Measurements from ENCODE around the gene VSX2. TPM values are rescaled to one million over a fixed set of nuclear protein-coding genes. Genes with fewer than 3 reads are reported as not detected.

Gene VSX2
- total and polyA plus RNA-seq, 8 donors = not detected

DNA sequence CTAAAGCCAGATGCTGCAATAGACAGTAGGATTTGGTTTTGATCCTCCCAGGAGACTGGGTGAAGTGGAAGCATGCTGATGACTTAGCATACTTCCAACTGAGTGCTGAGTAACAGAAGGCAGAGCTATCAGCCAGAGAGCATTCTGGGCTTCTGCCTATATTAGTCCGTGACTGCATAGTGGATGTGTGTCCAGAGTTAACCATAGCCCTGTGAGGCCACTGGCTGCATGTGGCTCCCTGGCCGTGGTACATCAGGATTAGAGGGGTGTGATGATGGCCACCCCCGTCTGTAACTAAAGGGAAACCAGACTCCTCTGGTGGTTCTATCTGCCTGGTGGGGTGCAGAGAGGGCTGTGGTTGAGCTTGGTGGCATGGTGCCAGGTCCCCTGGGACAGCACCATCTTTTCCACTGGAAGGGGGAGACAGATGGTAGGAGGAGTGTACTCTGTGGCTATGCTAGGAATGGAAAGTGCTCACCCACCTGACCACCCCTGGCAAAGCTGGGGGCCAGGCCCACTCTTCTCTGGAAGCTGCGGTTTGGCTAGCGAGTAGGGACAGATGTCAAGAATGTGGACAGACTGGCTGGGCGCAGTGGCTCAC is 36.1 kb downstream of the VSX2 start:
- 59 to 71% (median 62%) methylated on average over 5 to 6 of the region's 6 CpGs for WGBS, 5 donors
- Histone ChIP-seq H3K27ac (no peak overlapping the region), H3K36me3 (no peaks in the 10 kb centered on the region), H3K4me1 (no peaks in the 10 kb centered on the region), H3K9me3 (peaks cover 0 to 17% (median 4%) of the 10 kb centered on the region in 4 donors), H3K27me3 (peaks cover 0 to 20% (median 0%) of the 10 kb centered on the region in 3 donors), H3K4me3 (no peak overlapping the region)
- intact Hi-C loops (cut with DNase I; ENCODE audit: low total_unique reads) = no loop called here
- DNase-seq = no peak
- TF ChIP-seq, protein P1, sequence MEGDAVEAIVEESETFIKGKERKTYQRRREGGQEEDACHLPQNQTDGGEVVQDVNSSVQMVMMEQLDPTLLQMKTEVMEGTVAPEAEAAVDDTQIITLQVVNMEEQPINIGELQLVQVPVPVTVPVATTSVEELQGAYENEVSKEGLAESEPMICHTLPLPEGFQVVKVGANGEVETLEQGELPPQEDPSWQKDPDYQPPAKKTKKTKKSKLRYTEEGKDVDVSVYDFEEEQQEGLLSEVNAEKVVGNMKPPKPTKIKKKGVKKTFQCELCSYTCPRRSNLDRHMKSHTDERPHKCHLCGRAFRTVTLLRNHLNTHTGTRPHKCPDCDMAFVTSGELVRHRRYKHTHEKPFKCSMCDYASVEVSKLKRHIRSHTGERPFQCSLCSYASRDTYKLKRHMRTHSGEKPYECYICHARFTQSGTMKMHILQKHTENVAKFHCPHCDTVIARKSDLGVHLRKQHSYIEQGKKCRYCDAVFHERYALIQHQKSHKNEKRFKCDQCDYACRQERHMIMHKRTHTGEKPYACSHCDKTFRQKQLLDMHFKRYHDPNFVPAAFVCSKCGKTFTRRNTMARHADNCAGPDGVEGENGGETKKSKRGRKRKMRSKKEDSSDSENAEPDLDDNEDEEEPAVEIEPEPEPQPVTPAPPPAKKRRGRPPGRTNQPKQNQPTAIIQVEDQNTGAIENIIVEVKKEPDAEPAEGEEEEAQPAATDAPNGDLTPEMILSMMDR (IDR thresholded peaks at IDR 0.05) = no peak
- no peak for TF ChIP-seq POLR2AphosphoS5 (IDR thresholded peaks at IDR 0.05)
- TF ChIP-seq POLR2A (IDR thresholded peaks at IDR 0.05) = no peak
- no peak for TF ChIP-seq EP300 (IDR thresholded peaks at IDR 0.05)

DNA sequence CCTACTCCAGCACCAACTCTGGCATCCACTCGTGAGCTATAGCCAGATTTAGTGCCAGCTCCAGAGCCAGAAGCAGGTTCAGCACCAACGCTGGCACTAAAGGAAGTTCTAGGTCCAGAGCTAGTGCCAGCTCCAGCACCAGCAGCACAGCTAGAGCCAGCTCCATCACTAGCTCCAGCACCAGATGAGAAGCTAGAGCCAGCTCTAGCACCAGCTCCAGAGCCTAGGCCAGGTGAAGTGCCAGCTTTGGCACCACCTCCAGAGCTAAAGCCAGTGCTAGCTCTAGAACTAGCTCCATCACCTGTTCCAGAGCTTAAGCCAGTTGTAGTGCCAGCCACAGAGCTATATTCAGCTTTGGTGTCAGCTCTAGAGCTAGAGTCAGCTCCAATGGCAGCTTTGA is 38.8 kb downstream of the VSX2 start:
- no peaks in the 10 kb centered on the region for H3K27me3 ChIP-seq
- DNase-seq = no peak
- intact Hi-C loops (cut with DNase I; ENCODE audit: low total_unique reads) = no loop called here
- H3K9me3 ChIP-seq = peaks cover 0 to 17% (median 4%) of the 10 kb centered on the region in 4 donors
- TF ChIP-seq POLR2AphosphoS5 (IDR thresholded peaks at IDR 0.05) = no peak
- TF ChIP-seq EP300 (IDR thresholded peaks at IDR 0.05) = no peak
- TF ChIP-seq, protein P1 (IDR thresholded peaks at IDR 0.05) = no peak
- TF ChIP-seq POLR2A (IDR thresholded peaks at IDR 0.05) = no peak
- peaks cover 0 to 16% (median 14%) of the 10 kb centered on the region in 4 donors for H3K36me3 ChIP-seq
- H3K4me3 ChIP-seq = no peak overlapping the region
- WGBS, 5 donors = 83 to 100% (median 90%) methylated on average over 2 of the region's 2 CpGs
- no peaks in the 10 kb centered on the region for H3K4me1 ChIP-seq
- no peak overlapping the region for H3K27ac ChIP-seq

DNA sequence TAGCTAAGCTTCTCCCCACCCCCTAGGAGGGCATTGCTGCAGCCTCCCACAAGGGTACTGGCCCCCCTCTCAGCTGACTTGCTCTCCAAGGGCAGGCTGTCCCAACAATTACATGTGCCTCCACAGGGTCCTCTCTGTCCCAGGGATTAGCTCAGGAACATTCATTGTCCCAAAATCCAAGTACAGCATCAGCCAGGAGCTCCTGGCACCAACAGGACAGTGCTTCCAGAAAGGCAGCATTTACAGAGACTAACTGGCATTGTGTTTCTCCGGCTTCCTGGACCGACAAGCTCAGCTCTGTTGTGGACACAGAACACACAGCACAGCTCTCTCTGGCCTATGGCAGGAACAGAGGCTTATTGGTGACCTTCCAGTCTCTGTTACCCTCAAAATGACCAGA is 41.8 kb downstream of the VSX2 start:
- intact Hi-C loops (cut with DNase I; ENCODE audit: low total_unique reads) = no loop called here
- no peak for DNase-seq
- H3K27me3 ChIP-seq = no peaks in the 10 kb centered on the region
- H3K4me3 ChIP-seq = no peak overlapping the region
- 88 to 98% (median 95%) methylated on average over 2 of the region's 2 CpGs for WGBS, 5 donors
- TF ChIP-seq POLR2AphosphoS5 (IDR thresholded peaks at IDR 0.05) (no peak), POLR2A (IDR thresholded peaks at IDR 0.05) (no peak), EP300 (IDR thresholded peaks at IDR 0.05) (no peak)
- TF ChIP-seq, protein P1 (IDR thresholded peaks at IDR 0.05) = no peak
- peaks cover 18 to 46% (median 44%) of the 10 kb centered on the region in 4 donors for H3K36me3 ChIP-seq
- peaks cover 0 to 17% (median 4%) of the 10 kb centered on the region in 4 donors for H3K9me3 ChIP-seq
- H3K4me1 ChIP-seq = no peaks in the 10 kb centered on the region
- no peak overlapping the region for H3K27ac ChIP-seq

DNA sequence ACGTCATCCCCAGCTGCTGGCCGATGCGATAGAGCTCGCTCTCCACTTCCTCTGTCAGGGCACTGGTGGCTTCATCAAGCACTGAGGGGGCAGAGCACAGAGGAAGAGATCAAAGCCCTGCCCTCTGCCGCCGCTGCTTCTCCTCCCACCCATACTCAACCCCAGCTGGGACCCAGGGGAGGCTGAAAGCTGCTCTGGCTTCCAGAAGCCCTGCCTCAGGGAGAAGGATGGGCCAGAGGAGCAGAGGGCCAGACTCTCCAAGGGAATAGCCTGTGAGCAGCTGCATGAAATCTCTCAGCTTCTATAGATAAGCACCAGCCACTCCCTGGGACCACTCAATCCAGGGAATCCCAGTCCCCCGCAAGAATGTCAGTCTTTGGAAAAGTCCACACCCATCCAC is 47.5 kb downstream of the VSX2 start:
- Histone ChIP-seq H3K4me3 (no peak overlapping the region), H3K36me3 (peaks cover 56 to 100% (median 100%) of the 10 kb centered on the region in 4 donors), H3K9me3 (no peaks in the 10 kb centered on the region), H3K4me1 (no peaks in the 10 kb centered on the region), H3K27me3 (no peaks in the 10 kb centered on the region), H3K27ac (no peak overlapping the region)
- 93 to 98% (median 96%) methylated on average over 4 to 7 of the region's 7 CpGs for WGBS, 5 donors
- TF ChIP-seq, protein P1 (IDR thresholded peaks at IDR 0.05) = no peak
- no peak for TF ChIP-seq POLR2A (IDR thresholded peaks at IDR 0.05)
- TF ChIP-seq EP300 (IDR thresholded peaks at IDR 0.05) = no peak
- TF ChIP-seq POLR2AphosphoS5 (IDR thresholded peaks at IDR 0.05) = no peak
- intact Hi-C loops (cut with DNase I; ENCODE audit: low total_unique reads) = no loop called here
- DNase-seq = no peak
